Neural crest cell (in vitro differentiated cells): ENCODE data around the gene PRLR. TPM values are rescaled to one million over a fixed set of nuclear protein-coding genes. Genes with fewer than 3 reads are reported as not detected.

Experiments used
- DNase-seq: peaks from one replicate; pipeline ENCODE4 v3.0.0; 2021; ENCODE audit warnings: low read depth, mixed read lengths, low spot score
- H3K27ac Mint-ChIP-seq: one replicate; pipeline ENCODE4 v1.8.0; 2021; ENCODE audit warnings: mild to moderate bottlenecking, mixed read lengths; ENCODE audit not compliant: unreplicated experiment
- H3K27me3 Mint-ChIP-seq: 2 replicates; pipeline ENCODE4 v1.8.0; 2021; ENCODE audit warnings: low read depth, mild to moderate bottlenecking, mixed read lengths
- H3K36me3 Mint-ChIP-seq: 2 replicates; pipeline ENCODE4 v1.8.0; 2021; ENCODE audit warnings: low read depth, mild to moderate bottlenecking, mixed read lengths
- H3K4me1 Mint-ChIP-seq: 2 replicates; pipeline ENCODE4 v1.8.0; 2021; ENCODE audit warnings: mixed read lengths
- H3K4me3 Mint-ChIP-seq: one replicate; pipeline ENCODE4 v1.8.0; 2021; ENCODE audit warnings: mild to moderate bottlenecking, mixed read lengths
- H3K9me3 Mint-ChIP-seq: 2 replicates; pipeline ENCODE4 v1.8.0; 2021; ENCODE audit warnings: mixed read lengths
- total RNA-seq: library from RNA; stranded (reverse); gene quantifications from 2 replicates; pipeline ENCODE4 v1.2.1, GENCODE V29; 2021
- TF ChIP-seq, protein P1 (sequence below): fragments of 200-600 bp; sonication (generic); conservative IDR thresholded peaks from 2 replicates; pipeline ENCODE4 v1.5.0; 2021; ENCODE audit warnings: antibody characterized with exemption, mild to moderate bottlenecking

The PRLR gene
- total RNA-seq, 1 donor from 2014 or later: 0.58 TPM

DNA sequence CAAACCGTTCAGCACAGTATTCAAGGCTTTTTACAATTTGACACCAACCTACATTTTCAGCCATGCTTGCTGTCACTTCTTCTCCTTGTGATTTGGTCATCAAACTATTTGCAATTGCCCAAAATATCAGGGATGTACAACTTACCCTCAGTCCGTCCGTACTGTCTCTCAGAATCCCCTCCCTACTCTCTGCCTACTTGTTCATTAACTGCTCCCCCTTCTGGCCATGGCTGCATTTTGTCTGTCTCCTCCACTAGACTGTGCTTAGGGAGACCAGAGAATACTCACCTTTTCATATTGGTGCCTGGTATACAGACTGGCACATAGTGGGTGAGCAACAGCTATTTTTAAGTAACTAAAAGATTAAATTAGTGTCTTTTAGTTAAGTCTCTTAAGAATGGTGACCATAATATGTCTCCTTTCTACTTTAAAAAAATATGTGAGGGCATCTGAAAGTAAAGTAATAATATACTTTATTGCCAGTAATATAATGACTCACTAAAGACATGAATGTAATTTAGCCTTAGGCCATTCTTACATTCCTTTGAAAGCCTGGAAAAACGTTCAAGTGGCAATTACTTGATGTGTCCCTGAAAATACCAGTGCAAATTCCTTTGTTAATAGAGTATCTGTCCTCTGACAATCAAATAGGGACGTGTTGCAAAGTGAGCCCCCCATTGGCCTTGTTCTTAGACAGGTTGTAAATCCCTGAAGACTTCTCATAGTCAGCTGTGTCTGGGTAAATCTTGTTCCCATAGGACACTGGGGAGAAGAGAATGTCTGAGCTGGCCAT is 27.8 kb downstream of the PRLR start:
- H3K4me1 Mint-ChIP-seq: no peaks in the 10 kb centered on the region
- no peak overlapping the region for H3K4me3 Mint-ChIP-seq
- TF ChIP-seq, protein P1, sequence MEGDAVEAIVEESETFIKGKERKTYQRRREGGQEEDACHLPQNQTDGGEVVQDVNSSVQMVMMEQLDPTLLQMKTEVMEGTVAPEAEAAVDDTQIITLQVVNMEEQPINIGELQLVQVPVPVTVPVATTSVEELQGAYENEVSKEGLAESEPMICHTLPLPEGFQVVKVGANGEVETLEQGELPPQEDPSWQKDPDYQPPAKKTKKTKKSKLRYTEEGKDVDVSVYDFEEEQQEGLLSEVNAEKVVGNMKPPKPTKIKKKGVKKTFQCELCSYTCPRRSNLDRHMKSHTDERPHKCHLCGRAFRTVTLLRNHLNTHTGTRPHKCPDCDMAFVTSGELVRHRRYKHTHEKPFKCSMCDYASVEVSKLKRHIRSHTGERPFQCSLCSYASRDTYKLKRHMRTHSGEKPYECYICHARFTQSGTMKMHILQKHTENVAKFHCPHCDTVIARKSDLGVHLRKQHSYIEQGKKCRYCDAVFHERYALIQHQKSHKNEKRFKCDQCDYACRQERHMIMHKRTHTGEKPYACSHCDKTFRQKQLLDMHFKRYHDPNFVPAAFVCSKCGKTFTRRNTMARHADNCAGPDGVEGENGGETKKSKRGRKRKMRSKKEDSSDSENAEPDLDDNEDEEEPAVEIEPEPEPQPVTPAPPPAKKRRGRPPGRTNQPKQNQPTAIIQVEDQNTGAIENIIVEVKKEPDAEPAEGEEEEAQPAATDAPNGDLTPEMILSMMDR: peak; percentile 56
- peaks cover 2% of the 10 kb centered on the region for H3K9me3 Mint-ChIP-seq
- DNase-seq: peak; percentile 35
- peaks cover 7% of the 10 kb centered on the region for H3K27me3 Mint-ChIP-seq
- no peak overlapping the region for H3K27ac Mint-ChIP-seq
- no peaks in the 10 kb centered on the region for H3K36me3 Mint-ChIP-seq

GRCh38 chr5:35201291-35201690 is 29.0 kb downstream of the PRLR start:
- Mint-ChIP-seq H3K36me3 (no peaks in the 10 kb centered on the region), H3K4me1 (no peaks in the 10 kb centered on the region), H3K9me3 (peaks cover 2% of the 10 kb centered on the region), H3K4me3 (no peak overlapping the region), H3K27ac (no peak overlapping the region), H3K27me3 (peaks cover 7% of the 10 kb centered on the region)
- TF ChIP-seq, protein P1: no peak
- DNase-seq: no peak

- Mint-ChIP-seq H3K4me3 (no peak overlapping the region), H3K36me3 (no peaks in the 10 kb centered on the region)
- TF ChIP-seq, protein P1: no peak
These were observed 30.4 kb downstream of the PRLR start for GRCh38 chr5:35199886-35200285.

GRCh38 chr5:35198686-35199085 is 31.6 kb downstream of the PRLR start:
- Mint-ChIP-seq H3K36me3 (no peaks in the 10 kb centered on the region), H3K4me3 (no peak overlapping the region), H3K27ac (no peak overlapping the region), H3K4me1 (no peaks in the 10 kb centered on the region), H3K27me3 (peaks cover 5% of the 10 kb centered on the region), H3K9me3 (peaks cover 2% of the 10 kb centered on the region)
- TF ChIP-seq, protein P1: no peak
- DNase-seq: no peak

More at GRCh38 chr5:35199886-35200285, 30.4 kb downstream of the PRLR start:
- Mint-ChIP-seq H3K9me3 (peaks cover 2% of the 10 kb centered on the region), H3K27me3 (peaks cover 5% of the 10 kb centered on the region), H3K4me1 (no peaks in the 10 kb centered on the region), H3K27ac (no peak overlapping the region)
- DNase-seq: no peak

- TF ChIP-seq, protein P1: no peak
- Mint-ChIP-seq H3K36me3 (no peaks in the 10 kb centered on the region), H3K27me3 (peaks cover 5% of the 10 kb centered on the region), H3K4me1 (no peaks in the 10 kb centered on the region), H3K27ac (no peak overlapping the region), H3K4me3 (no peak overlapping the region), H3K9me3 (peaks cover 2% of the 10 kb centered on the region)
- DNase-seq: no peak
These were observed 32.2 kb downstream of the PRLR start for GRCh38 chr5:35198075-35198474.
